Urinary bladder (tissue), 4 donors: Measurements from ENCODE around the gene CAP2. TPM values are rescaled to one million over a fixed set of nuclear protein-coding genes. Genes with fewer than 3 reads are reported as not detected.

Source experiments
- DNase-seq: peaks from one replicate; pipeline ENCODE4 v3.0.0-alpha.2; 2015; ENCODE audit errors: extremely low spot score
- H3K27ac ChIP-seq: one replicate; pipeline ENCODE4 v1.5.1; 2013; ENCODE audit warnings: low read depth, mild to moderate bottlenecking, moderate library complexity
- H3K36me3 ChIP-seq: one replicate; pipeline ENCODE4 v1.6.1; 2013; ENCODE audit warnings: mild to moderate bottlenecking, moderate library complexity; ENCODE audit not compliant: insufficient read depth
- H3K4me1 ChIP-seq: one replicate; pipeline ENCODE4 v1.6.1; 2013; ENCODE audit warnings: mild to moderate bottlenecking, moderate library complexity; ENCODE audit not compliant: insufficient read depth
- H3K4me3 ChIP-seq: one replicate; pipeline ENCODE4 v1.5.1; 2013; ENCODE audit warnings: low read depth, low read length
- WGBS: extraction: QIAGEN DNeasy Blood & Tissue Kit; methylation state at CpG from one replicate; pipeline ENCODE4 v1.1.7; 2013; 5-methylcytosine and 5-hydroxymethylcytosine counted together
- polyA plus RNA-seq: library from polyadenylated mRNA; stranded (reverse); fragments of 200-250 nt; gene quantifications from one replicate; pipeline ENCODE4 v1.2.3, GENCODE V29; 2013
- total RNA-seq: library from RNA; depleted of rRNA; stranded (reverse); fragments of >200 nt; gene quantifications from one replicate; pipeline ENCODE4 v1.2.3, GENCODE V29; 2014
- donor health status: healthy with polysubstance abuse.
- donor health status: healthy.

Gene CAP2
- total and polyA plus RNA-seq, 2 donors: 19.0 to 34.3 TPM

DNA sequence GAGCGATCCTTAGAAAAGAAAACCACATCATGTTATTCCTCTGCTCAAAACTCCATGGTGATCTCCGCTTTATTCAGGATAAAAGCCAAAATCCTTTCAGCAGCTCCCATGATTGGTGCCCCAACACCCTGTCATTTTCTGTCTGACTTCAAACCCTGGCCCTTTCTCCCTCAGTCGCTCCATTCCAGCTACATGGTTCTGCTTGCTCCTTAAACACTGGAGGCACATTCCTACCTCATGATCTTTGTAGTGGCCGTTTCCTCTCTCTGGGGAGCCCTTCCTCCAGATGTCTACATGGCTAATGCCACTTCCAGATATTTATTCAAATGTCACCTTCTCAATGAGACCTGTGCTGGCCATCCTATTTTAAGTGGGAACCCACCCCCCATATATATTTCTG is 100.8 kb downstream of the CAP2 start:
- H3K4me3 ChIP-seq: no peak overlapping the region
- no peaks in the 10 kb centered on the region for H3K36me3 ChIP-seq
- 90% methylated on average over 4 of the region's 4 CpGs for WGBS
- H3K27ac ChIP-seq: no peak overlapping the region
- no peak for DNase-seq
- peaks cover 1% of the 10 kb centered on the region for H3K4me1 ChIP-seq

DNA sequence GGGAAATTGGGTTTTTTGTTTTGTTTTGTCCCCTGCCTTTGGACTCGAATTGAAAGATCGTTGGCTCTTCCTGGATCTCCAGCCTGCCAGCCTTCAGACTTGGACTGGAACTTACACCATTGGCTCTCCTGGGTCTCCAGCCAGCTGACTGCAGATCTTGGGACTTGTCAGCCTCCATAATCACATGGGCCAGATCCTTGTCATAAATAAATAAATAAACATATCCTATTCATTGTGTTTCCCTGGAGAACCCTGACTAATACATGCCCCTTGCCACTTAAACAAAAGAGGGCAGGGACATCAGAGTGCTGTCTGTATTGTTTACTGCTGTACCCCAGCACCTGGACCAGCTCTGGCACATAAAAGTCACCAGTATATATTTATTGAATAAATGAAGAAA is 101.5 kb downstream of the CAP2 start:
- H3K4me3 ChIP-seq: no peak overlapping the region
- peaks cover 1% of the 10 kb centered on the region for H3K4me1 ChIP-seq
- no peaks in the 10 kb centered on the region for H3K36me3 ChIP-seq
- DNase-seq: no peak
- 81% methylated on average over 2 of the region's 2 CpGs for WGBS
- no peak overlapping the region for H3K27ac ChIP-seq

DNA sequence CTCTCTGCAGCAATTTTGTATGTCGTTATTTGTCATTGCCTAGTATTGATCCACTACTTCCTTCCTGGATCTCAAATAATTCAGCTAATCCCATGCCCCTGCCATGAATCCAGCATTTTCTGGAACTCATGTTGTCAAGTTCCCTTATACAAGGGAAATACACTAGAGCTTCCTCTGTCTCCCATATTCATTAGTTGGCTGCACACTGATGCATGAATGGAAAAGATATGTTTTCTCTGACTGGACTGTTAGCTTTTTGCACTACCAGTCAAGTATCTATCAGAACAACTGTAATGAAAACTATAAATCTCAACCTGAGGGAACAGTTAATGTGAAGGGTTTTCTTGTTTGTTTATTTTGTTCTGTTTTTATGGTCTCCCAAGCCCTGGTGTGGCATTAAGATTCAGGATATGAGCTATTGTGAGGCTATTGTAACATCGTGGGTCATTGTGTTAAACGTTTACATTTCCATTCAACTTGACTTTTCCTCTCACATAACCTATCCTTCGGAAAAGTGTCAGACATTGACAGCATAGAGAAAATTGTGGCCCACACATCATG is 104.2 kb downstream of the CAP2 start:
- no peak for DNase-seq
- 71% methylated on average over 4 of the region's 4 CpGs for WGBS
- H3K4me1 ChIP-seq: no peaks in the 10 kb centered on the region
- H3K27ac ChIP-seq: no peak overlapping the region
- no peak overlapping the region for H3K4me3 ChIP-seq
- H3K36me3 ChIP-seq: no peaks in the 10 kb centered on the region

DNA sequence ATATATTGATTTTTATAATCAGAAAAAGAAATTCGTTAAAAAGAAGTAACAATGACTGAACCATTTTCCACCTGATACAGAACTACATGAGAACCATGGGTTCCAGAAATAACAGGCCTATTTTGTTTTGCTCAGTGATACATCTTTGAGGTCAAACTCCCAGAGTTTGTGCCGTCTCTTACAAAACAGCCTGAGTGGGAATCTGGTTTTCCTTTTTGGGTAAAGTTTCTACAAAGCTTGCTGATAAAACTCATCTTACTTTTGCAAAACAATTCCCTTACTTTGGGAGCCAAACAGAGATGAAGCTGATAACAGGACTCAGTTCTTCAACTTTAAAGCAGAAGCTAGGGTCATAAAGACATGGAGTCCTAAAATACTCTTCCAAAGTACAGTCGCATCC is 108.0 kb downstream of the CAP2 start:
- WGBS: 52% methylated on average over 3 of the region's 3 CpGs
- Histone ChIP-seq H3K4me1 (no peaks in the 10 kb centered on the region), H3K4me3 (no peak overlapping the region), H3K27ac (no peak overlapping the region), H3K36me3 (no peaks in the 10 kb centered on the region)
- DNase-seq: no peak

DNA sequence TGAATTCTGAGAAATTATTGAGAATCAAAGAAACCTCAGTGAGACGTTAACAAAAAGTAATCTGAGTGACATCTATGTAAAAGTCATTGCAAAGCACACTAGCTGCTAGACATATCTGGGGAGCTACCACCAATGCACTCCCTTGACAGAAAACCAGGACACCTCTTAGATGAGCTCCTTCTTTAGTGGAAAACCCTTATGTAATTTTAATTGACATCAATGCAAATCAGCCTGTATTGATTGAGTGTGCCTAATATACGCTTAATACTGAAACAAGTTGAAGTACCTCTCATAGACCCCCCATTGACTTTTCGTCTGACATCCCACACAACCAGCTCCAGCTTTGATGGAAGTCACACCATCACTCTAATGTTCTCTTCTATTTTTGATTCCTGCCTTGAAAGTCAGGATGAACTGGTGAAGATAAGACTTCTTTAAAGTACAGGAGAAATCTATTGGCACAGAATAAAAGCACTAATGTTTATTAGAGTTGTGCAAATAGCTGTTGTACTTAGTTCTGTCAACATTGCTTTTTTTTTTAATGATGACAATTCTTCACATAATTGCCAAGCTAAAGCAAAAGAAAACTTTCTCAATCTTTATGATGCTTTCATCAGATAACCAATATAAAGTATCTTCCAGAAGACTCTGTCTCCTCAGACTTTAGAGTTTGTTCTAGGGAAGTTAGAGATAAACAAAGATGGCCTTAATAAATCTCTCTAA is 108.7 kb downstream of the CAP2 start:
- no peaks in the 10 kb centered on the region for H3K4me1 ChIP-seq
- no peaks in the 10 kb centered on the region for H3K36me3 ChIP-seq
- no peak overlapping the region for H3K4me3 ChIP-seq
- H3K27ac ChIP-seq: peak overlapping the region; percentile 65
- WGBS: 66% methylated on average over 3 of the region's 3 CpGs
- DNase-seq: no peak

DNA sequence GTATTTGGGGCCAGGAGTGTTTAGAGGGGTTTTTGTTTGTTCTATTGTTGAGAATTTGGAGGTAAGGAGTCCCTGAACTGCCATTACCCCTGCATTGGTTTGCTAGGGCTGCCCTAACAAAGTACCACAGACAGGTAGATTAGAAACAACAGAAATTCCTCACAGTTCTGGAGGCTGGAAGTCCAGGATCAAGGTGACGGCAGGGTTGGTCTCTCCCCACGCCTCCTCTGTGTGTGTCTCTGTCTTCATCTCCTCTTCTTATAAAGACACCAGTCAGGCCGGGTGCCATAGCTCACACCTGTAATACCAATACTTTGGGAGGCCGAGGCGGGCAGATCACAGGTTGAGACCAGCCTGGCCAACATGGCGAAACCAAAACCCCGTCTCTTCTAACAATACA is 109.7 kb downstream of the CAP2 start:
- H3K4me3 ChIP-seq: no peak overlapping the region
- peak overlapping the region; percentile 39 for H3K27ac ChIP-seq
- H3K36me3 ChIP-seq: no peaks in the 10 kb centered on the region
- no peak for DNase-seq
- 97% methylated on average over 7 of the region's 7 CpGs for WGBS
- H3K4me1 ChIP-seq: no peaks in the 10 kb centered on the region

DNA sequence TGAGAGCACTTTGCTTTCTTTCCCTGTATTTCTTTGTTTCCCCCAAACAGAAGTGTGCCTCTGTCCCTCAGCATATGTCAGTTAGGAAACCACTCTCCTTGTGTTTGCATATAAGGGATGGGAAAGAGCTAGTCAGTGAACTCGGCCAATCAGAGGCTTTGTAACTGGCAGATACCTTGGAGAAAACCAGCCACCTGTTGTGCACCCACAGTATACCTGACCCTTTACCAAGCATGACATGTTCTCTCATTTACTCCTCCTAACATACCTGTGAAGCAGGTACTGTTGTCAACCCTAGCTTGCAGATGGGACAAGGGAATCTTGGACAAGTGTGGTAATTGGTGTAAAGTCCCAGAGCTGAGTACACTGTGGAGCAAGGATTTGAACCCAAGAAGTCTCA is 110.6 kb downstream of the CAP2 start:
- H3K36me3 ChIP-seq: no peaks in the 10 kb centered on the region
- 90% methylated on average over 1 of the region's 1 CpG for WGBS
- H3K4me1 ChIP-seq: no peaks in the 10 kb centered on the region
- no peak for DNase-seq
- H3K27ac ChIP-seq: no peak overlapping the region
- H3K4me3 ChIP-seq: no peak overlapping the region

DNA sequence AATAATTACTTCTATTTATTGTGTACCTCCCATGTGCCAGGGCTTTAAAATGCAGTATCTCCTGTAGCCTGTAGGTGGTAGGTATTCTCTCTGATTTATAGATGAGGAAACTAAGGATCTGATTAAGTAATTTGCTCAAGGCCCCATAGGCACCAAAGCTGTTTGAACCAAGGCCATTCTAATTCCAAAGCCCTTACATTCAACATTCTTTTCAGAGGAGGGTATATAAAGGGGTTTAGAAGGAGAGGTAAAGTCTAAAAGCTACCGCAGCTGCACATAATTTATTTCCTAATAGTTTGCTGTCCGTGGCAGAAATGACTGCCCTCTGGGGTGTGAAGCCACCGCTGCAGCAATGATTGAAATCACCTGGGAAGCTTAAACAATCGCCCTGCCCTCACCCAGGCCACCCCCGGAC is 111.7 kb downstream of the CAP2 start:
- DNase-seq: no peak
- peak overlapping the region; percentile 45 for H3K27ac ChIP-seq
- H3K4me1 ChIP-seq: no peaks in the 10 kb centered on the region
- WGBS: 59% methylated on average over 5 of the region's 5 CpGs
- H3K36me3 ChIP-seq: no peaks in the 10 kb centered on the region
- H3K4me3 ChIP-seq: no peak overlapping the region

DNA sequence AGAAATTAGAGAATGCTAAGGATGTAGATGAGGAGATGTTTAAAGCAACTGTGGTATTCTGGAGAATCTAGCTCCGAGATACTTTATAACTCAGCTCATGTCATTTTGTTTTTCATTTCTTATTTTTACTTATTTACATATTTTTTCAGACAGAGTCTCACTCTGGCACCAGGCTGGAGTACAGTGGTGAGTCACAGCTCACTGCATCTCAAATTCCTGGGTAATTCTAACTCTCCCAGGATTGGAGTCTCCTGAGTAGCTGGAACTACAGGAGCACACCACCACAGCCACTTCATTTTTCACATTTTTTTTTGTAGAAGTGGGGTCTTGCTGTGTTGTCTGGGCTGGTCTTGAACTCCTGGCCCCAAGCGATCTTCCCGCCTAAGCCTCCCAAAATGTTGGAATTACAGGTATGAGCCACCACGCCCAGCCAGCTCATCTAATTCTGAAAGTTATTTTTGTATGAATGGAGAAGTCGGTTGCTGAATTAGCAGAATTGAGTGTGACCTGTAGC is 112.4 kb downstream of the CAP2 start:
- DNase-seq: no peak
- Histone ChIP-seq H3K4me1 (no peaks in the 10 kb centered on the region), H3K27ac (no peak overlapping the region), H3K36me3 (no peaks in the 10 kb centered on the region), H3K4me3 (no peak overlapping the region)
- 90% methylated on average over 5 of the region's 5 CpGs for WGBS

DNA sequence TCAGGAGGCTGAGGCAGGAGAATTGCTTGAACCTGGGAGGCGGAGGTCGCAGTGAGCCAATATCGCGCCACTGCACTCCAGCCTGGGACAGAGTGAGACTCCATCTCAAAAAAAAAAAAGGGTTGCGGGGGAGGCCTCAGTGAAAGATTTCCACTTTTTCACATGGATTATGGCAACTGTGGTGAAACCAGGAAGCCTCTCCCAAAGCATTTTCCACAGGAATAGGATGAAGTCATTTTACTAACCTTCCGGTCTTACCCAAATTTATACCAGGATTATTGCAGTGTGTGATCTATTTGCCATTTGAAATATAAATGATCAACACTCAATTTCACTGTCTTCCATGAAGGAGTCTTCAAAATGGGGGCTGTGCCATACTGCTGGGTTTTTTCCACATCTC is 113.1 kb downstream of the CAP2 start:
- Histone ChIP-seq H3K27ac (no peak overlapping the region), H3K4me1 (no peaks in the 10 kb centered on the region), H3K4me3 (no peak overlapping the region), H3K36me3 (no peaks in the 10 kb centered on the region)
- WGBS: 97% methylated on average over 6 of the region's 6 CpGs
- no peak for DNase-seq

DNA sequence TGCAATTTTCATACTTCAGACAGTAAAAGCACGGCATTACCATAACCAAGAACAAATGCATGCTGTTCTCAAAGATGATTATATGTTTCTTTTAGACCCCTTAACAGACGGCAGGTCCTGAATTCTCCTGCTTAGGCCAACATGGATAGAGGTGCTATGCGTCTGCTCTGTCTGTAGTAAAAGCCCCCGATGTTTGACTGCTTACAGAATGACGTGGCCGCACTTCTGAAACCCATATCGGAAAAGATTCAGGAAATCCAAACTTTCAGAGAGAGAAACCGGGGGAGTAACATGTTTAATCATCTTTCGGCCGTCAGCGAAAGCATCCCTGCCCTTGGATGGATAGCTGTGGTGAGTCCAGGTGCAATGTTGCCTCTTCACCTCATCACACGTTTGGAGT is 113.6 kb downstream of the CAP2 start:
- H3K36me3 ChIP-seq: no peaks in the 10 kb centered on the region
- no peak overlapping the region for H3K27ac ChIP-seq
- H3K4me1 ChIP-seq: no peaks in the 10 kb centered on the region
- no peak for DNase-seq
- WGBS: 94% methylated on average over 12 of the region's 12 CpGs
- no peak overlapping the region for H3K4me3 ChIP-seq

DNA sequence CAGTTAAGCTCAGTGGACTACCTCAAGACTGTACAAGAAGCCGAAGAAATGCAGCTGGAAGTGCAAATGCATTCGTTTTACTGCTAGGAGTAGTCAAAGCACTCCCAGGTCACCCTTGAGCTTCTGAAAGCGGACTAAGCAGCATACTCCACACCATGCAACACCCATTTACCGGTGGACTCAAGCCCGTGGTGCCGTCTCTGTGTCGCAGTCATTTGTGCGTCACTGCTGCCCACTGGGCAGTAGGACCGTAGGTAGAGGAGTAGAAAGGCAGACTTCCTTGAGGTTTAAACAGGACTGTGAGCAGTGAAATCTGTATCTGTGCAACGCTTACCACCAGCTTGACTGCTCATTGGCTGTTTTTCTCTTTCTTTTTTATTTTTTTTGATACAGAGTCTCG is 117.7 kb downstream of the CAP2 start:
- H3K36me3 ChIP-seq: no peaks in the 10 kb centered on the region
- WGBS: 95% methylated on average over 11 of the region's 11 CpGs
- H3K4me3 ChIP-seq: no peak overlapping the region
- H3K27ac ChIP-seq: no peak overlapping the region
- H3K4me1 ChIP-seq: no peaks in the 10 kb centered on the region
- no peak for DNase-seq

DNA sequence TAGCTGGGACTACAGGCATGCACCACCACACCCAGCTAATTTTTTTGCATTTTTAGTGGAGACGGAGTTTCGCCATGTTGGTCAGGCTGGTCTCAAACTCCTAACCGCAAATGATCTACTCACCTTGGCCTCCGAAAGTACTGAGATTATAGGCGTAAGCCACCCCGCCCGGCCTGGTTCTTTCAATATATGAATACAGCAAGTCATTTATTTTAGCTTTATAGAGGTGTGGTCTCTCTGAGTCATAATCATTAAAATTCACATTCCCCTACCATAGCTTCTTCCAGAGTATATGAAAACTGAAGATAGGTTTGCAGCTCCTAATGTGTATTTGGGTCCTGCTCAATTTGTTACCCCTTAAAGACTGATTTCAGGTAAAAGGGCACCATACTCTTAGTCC is 118.2 kb downstream of the CAP2 start:
- Histone ChIP-seq H3K36me3 (no peaks in the 10 kb centered on the region), H3K4me3 (no peak overlapping the region), H3K27ac (no peak overlapping the region), H3K4me1 (no peaks in the 10 kb centered on the region)
- 98% methylated on average over 7 of the region's 7 CpGs for WGBS
- DNase-seq: no peak

DNA sequence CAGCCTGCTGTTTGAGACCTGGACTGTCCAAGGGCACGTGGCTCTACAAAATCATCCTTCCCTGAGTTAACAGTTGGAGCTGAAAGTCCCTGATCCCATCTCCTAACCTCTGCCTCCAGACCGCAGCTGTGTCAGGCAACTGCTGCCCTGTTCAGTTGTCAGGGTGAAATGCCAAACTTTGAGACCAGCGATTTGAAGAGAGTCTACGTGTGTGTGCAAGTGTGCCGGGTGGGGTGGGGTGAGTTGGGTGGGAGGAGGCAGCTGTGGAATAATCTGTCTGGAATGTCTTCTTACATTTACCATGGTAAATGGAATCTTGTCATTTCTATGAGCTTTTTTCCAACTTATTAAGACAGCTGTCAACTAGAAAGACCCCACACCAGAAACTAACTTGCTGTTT is 125.7 kb downstream of the CAP2 start:
- no peaks in the 10 kb centered on the region for H3K36me3 ChIP-seq
- no peak overlapping the region for H3K27ac ChIP-seq
- no peaks in the 10 kb centered on the region for H3K4me1 ChIP-seq
- DNase-seq: no peak
- no peak overlapping the region for H3K4me3 ChIP-seq
- 59% methylated on average over 5 of the region's 5 CpGs for WGBS
